ENCODE data around the gene NPHS1.
"Not testable (repeated sequence)": the region's sequence is repeated elsewhere in the genome, so short reads cannot be mapped to it uniquely, and the experiment has no call there.

The NPHS1 gene

GRCh38 chr19:35852029-35852780 is at the start of gene NPHS1:
NPHS1 (minus strand) TSS chr19:35852504; CDS start chr19:35851837, 667 bp downstream.
- H3K4me3 ChIP-seq (ENCODE audit: low read depth, low read length): no peak within 1 kb of the TSS; the same call in 1 of the 2 replicates
- no peak within 1 kb of the TSS for H3K9ac ChIP-seq (ENCODE audit: low read length)
- H3K9me3 ChIP-seq (ENCODE audit: control insufficient read depth, insufficient read depth, low read depth, low read length): no peaks in the 10 kb centered on the region

GRCh38 chr19:35901055-35901644 is 48.8 kb upstream of the NPHS1 start:
- Histone ChIP-seq H3K4me1 (ENCODE audit: control insufficient read depth, insufficient read depth, low read length) (peaks cover 22% of the 10 kb centered on the region), H3K27me3 (ENCODE audit: control insufficient read depth, insufficient read depth, low read length) (peaks cover 6% of the 10 kb centered on the region), H3K9ac (ENCODE audit: low read length) (no peak overlapping the region), H3K4me3 (ENCODE audit: low read depth, low read length) (peak overlapping the region; percentile 95), H3K27ac (ENCODE audit: low read depth, low read length) (no peak overlapping the region), H3K9me3 (ENCODE audit: control insufficient read depth, insufficient read depth, low read depth, low read length) (no peaks in the 10 kb centered on the region), H3K36me3 (ENCODE audit: control insufficient read depth, insufficient read depth, low read length) (peaks cover 21% of the 10 kb centered on the region)

More at GRCh38 chr19:35852029-35852780, at the start of gene NPHS1:
- Histone ChIP-seq H3K36me3 (ENCODE audit: control insufficient read depth, insufficient read depth, low read length) (no peaks in the 10 kb centered on the region), H3K4me1 (ENCODE audit: control insufficient read depth, insufficient read depth, low read length) (peaks cover 14% of the 10 kb centered on the region), H3K27me3 (ENCODE audit: control insufficient read depth, insufficient read depth, low read length) (peaks cover 94% of the 10 kb centered on the region), H3K27ac (ENCODE audit: low read depth, low read length) (no peak within 1 kb of the TSS)

GRCh38 chr19:35899547-35900214 is 47.4 kb upstream of the NPHS1 start:
- no peak overlapping the region; the same call in 1 of the 2 replicates for H3K27ac ChIP-seq (ENCODE audit: low read depth, low read length)
- H3K36me3 ChIP-seq (ENCODE audit: control insufficient read depth, insufficient read depth, low read length): peaks cover 32% of the 10 kb centered on the region
- peak overlapping the region; percentile 73 for H3K9ac ChIP-seq (ENCODE audit: low read length)
- peaks cover 22% of the 10 kb centered on the region for H3K4me1 ChIP-seq (ENCODE audit: control insufficient read depth, insufficient read depth, low read length)
- peaks cover 6% of the 10 kb centered on the region for H3K27me3 ChIP-seq (ENCODE audit: control insufficient read depth, insufficient read depth, low read length)
- peak overlapping the region; percentile 95 for H3K4me3 ChIP-seq (ENCODE audit: low read depth, low read length)
- H3K9me3 ChIP-seq (ENCODE audit: control insufficient read depth, insufficient read depth, low read depth, low read length): no peaks in the 10 kb centered on the region

- H3K36me3 ChIP-seq (ENCODE audit: control insufficient read depth, insufficient read depth, low read length): peaks cover 42% of the 10 kb centered on the region
- peaks cover 6% of the 10 kb centered on the region for H3K27me3 ChIP-seq (ENCODE audit: control insufficient read depth, insufficient read depth, low read length)
- H3K27ac ChIP-seq (ENCODE audit: low read depth, low read length): no peak overlapping the region
- H3K9me3 ChIP-seq (ENCODE audit: control insufficient read depth, insufficient read depth, low read depth, low read length): no peaks in the 10 kb centered on the region
- H3K4me3 ChIP-seq (ENCODE audit: low read depth, low read length): peak overlapping the region; percentile 95
- H3K9ac ChIP-seq (ENCODE audit: low read length): peak overlapping the region; percentile 58
- peaks cover 22% of the 10 kb centered on the region for H3K4me1 ChIP-seq (ENCODE audit: control insufficient read depth, insufficient read depth, low read length)
Observed at GRCh38 chr19:35898499-35898809, 46.1 kb upstream of the NPHS1 start.

- Histone ChIP-seq H3K4me3 (ENCODE audit: low read depth, low read length) (peak overlapping the region; percentile 95), H3K27ac (ENCODE audit: low read depth, low read length) (no peak overlapping the region), H3K4me1 (ENCODE audit: control insufficient read depth, insufficient read depth, low read length) (peaks cover 17% of the 10 kb centered on the region), H3K36me3 (ENCODE audit: control insufficient read depth, insufficient read depth, low read length) (peaks cover 47% of the 10 kb centered on the region), H3K27me3 (ENCODE audit: control insufficient read depth, insufficient read depth, low read length) (peaks cover 6% of the 10 kb centered on the region; the same call in 1 of the 2 replicates), H3K9ac (ENCODE audit: low read length) (no peak overlapping the region), H3K9me3 (ENCODE audit: control insufficient read depth, insufficient read depth, low read depth, low read length) (no peaks in the 10 kb centered on the region)
Observed at GRCh38 chr19:35897706-35898451, 45.6 kb upstream of the NPHS1 start.

- no peak overlapping the region for H3K27ac ChIP-seq (ENCODE audit: low read depth, low read length)
- no peaks in the 10 kb centered on the region for H3K9me3 ChIP-seq (ENCODE audit: control insufficient read depth, insufficient read depth, low read depth, low read length)
- peaks cover 55% of the 10 kb centered on the region for H3K36me3 ChIP-seq (ENCODE audit: control insufficient read depth, insufficient read depth, low read length)
- H3K27me3 ChIP-seq (ENCODE audit: control insufficient read depth, insufficient read depth, low read length): no peaks in the 10 kb centered on the region
- no peak overlapping the region for H3K4me3 ChIP-seq (ENCODE audit: low read depth, low read length)
- peaks cover 5% of the 10 kb centered on the region for H3K4me1 ChIP-seq (ENCODE audit: control insufficient read depth, insufficient read depth, low read length)
- no peak overlapping the region for H3K9ac ChIP-seq (ENCODE audit: low read length)
Observed at GRCh38 chr19:35896643-35897040, 44.3 kb upstream of the NPHS1 start.

- H3K9ac ChIP-seq (ENCODE audit: low read length): no peak overlapping the region
- H3K27me3 ChIP-seq (ENCODE audit: control insufficient read depth, insufficient read depth, low read length): no peaks in the 10 kb centered on the region
- no peaks in the 10 kb centered on the region for H3K9me3 ChIP-seq (ENCODE audit: control insufficient read depth, insufficient read depth, low read depth, low read length)
- no peaks in the 10 kb centered on the region for H3K4me1 ChIP-seq (ENCODE audit: control insufficient read depth, insufficient read depth, low read length)
- H3K4me3 ChIP-seq (ENCODE audit: low read depth, low read length): no peak overlapping the region
- H3K27ac ChIP-seq (ENCODE audit: low read depth, low read length): no peak overlapping the region
- peaks cover 56% of the 10 kb centered on the region for H3K36me3 ChIP-seq (ENCODE audit: control insufficient read depth, insufficient read depth, low read length)
Observed at GRCh38 chr19:35895911-35896642, 43.8 kb upstream of the NPHS1 start.

GRCh38 chr19:35894342-35894741 is 42.0 kb upstream of the NPHS1 start:
- Histone ChIP-seq H3K36me3 (ENCODE audit: control insufficient read depth, insufficient read depth, low read length) (peaks cover 73% of the 10 kb centered on the region), H3K9ac (ENCODE audit: low read length) (no peak overlapping the region), H3K4me3 (ENCODE audit: low read depth, low read length) (no peak overlapping the region), H3K27me3 (ENCODE audit: control insufficient read depth, insufficient read depth, low read length) (no peaks in the 10 kb centered on the region), H3K4me1 (ENCODE audit: control insufficient read depth, insufficient read depth, low read length) (no peaks in the 10 kb centered on the region), H3K27ac (ENCODE audit: low read depth, low read length) (no peak overlapping the region), H3K9me3 (ENCODE audit: control insufficient read depth, insufficient read depth, low read depth, low read length) (no peaks in the 10 kb centered on the region)

- H3K9me3 ChIP-seq (ENCODE audit: control insufficient read depth, insufficient read depth, low read depth, low read length); H3K27ac ChIP-seq (ENCODE audit: low read depth, low read length); H3K9ac ChIP-seq (ENCODE audit: low read length); H3K4me3 ChIP-seq (ENCODE audit: low read depth, low read length); H3K27me3 ChIP-seq (ENCODE audit: control insufficient read depth, insufficient read depth, low read length); H3K4me1 ChIP-seq (ENCODE audit: control insufficient read depth, insufficient read depth, low read length): not testable (repeated sequence)
- peaks cover 80% of the 10 kb centered on the region for H3K36me3 ChIP-seq (ENCODE audit: control insufficient read depth, insufficient read depth, low read length)
Observed at GRCh38 chr19:35891819-35892218, 39.5 kb upstream of the NPHS1 start.

GRCh38 chr19:35890113-35890650 is 37.9 kb upstream of the NPHS1 start:
- Histone ChIP-seq H3K27me3 (ENCODE audit: control insufficient read depth, insufficient read depth, low read length) (no peaks in the 10 kb centered on the region), H3K27ac (ENCODE audit: low read depth, low read length) (no peak overlapping the region), H3K36me3 (ENCODE audit: control insufficient read depth, insufficient read depth, low read length) (peaks cover 65% of the 10 kb centered on the region), H3K4me3 (ENCODE audit: low read depth, low read length) (no peak overlapping the region), H3K4me1 (ENCODE audit: control insufficient read depth, insufficient read depth, low read length) (no peaks in the 10 kb centered on the region), H3K9me3 (ENCODE audit: control insufficient read depth, insufficient read depth, low read depth, low read length) (no peaks in the 10 kb centered on the region), H3K9ac (ENCODE audit: low read length) (no peak overlapping the region)

Data from HUES6 (cell line).